HCT116 (cell line): Measurements from ENCODE around the gene RUFY1.

ENCODE experiments used
- POLR2AphosphoS5 ChIP-seq: IDR thresholded peaks from 2 replicates; pipeline ENCODE4 v1.6.1; 2011; ENCODE audit warnings: mild to moderate bottlenecking, low read depth, low read length, moderate library complexity
- RAD21 ChIP-seq: IDR thresholded peaks from 2 replicates; pipeline ENCODE4 v1.6.1; 2012; ENCODE audit warnings: low read depth, mild to moderate bottlenecking
- REST ChIP-seq: IDR thresholded peaks from 2 replicates; pipeline ENCODE4 v1.6.1; 2012; ENCODE audit warnings: low read depth
- SIN3A ChIP-seq: IDR thresholded peaks from 2 replicates; pipeline ENCODE4 v1.6.1; 2012; ENCODE audit warnings: low read depth
- ZNF274 ChIP-seq: fragments of 200-500 bp; sonication (Bioruptor generic); IDR thresholded peaks from 2 replicates; pipeline ENCODE4 v1.6.1; 2014; ENCODE audit warnings: mild to moderate bottlenecking, low read depth, low read length, inconsistent platforms
- TF ChIP-seq, protein P1 (sequence below), 3 experiments: fragments of 200-600 bp in 1 of 3; sonication (generic) in 1 of 3; IDR thresholded peaks in 2 of 3; conservative IDR thresholded peaks in 1 of 3; 2 replicates each; pipeline ENCODE4 v1.5.1; 2012 to 2017; ENCODE audit warnings: low read depth in 2 of 3, low read length in 2 of 3, antibody characterized with exemption in 1 of 3, borderline replicate concordance in 1 of 3, control low read depth in 1 of 3, mild to moderate bottlenecking in 1 of 3, mixed read lengths in 1 of 3, mixed run types in 1 of 3, moderate library complexity in 1 of 3; ENCODE audit not compliant: insufficient read depth in 1 of 3

DNA sequence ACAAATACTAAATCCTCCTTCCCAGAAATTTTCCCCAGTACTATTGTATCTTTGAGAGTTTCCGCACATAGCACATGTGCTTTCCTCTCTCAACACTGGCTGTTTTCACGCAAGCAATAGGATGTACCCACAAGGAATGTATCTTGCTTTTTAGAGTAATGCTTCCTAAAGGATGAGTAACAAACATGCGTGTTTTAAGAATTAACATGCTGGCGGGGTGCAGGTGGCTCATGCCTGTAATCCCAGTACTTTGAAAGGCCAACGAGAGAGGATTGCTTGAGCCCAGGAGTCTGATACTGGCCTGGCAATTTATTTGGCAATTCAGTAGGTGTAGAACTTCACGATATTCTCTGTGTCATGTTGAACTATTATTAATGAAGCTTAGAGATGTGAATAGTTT is 4.6 kb downstream of the RUFY1 start:
- TF ChIP-seq, protein P1, sequence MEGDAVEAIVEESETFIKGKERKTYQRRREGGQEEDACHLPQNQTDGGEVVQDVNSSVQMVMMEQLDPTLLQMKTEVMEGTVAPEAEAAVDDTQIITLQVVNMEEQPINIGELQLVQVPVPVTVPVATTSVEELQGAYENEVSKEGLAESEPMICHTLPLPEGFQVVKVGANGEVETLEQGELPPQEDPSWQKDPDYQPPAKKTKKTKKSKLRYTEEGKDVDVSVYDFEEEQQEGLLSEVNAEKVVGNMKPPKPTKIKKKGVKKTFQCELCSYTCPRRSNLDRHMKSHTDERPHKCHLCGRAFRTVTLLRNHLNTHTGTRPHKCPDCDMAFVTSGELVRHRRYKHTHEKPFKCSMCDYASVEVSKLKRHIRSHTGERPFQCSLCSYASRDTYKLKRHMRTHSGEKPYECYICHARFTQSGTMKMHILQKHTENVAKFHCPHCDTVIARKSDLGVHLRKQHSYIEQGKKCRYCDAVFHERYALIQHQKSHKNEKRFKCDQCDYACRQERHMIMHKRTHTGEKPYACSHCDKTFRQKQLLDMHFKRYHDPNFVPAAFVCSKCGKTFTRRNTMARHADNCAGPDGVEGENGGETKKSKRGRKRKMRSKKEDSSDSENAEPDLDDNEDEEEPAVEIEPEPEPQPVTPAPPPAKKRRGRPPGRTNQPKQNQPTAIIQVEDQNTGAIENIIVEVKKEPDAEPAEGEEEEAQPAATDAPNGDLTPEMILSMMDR (IDR thresholded peaks at IDR 0.05 in 2 of 3, conservative IDR thresholded peaks at IDR 0.05 in 1 of 3; ENCODE audit: borderline replicate concordance in 1 of 3, insufficient read depth in 1 of 3, low read depth in 2 of 3, low read length in 2 of 3), result no peak
- TF ChIP-seq SIN3A, result no peak
- TF ChIP-seq RAD21, result no peak
- TF ChIP-seq ZNF274, result no peak
- no peak for TF ChIP-seq POLR2AphosphoS5
- no peak for TF ChIP-seq REST
